B cell (primary cell): Measurements from ENCODE around the gene TBC1D30. TPM values are rescaled to one million over a fixed set of nuclear protein-coding genes. Genes with fewer than 3 reads are reported as not detected.

Source experiments
- ATAC-seq: fragments of 200-7000 bp; cut with Tn5 transposase; one replicate; pipeline ENCODE4 v1.10.0; 2021; ENCODE audit warnings: low read depth, mild to moderate bottlenecking, moderate number of reproducible peaks, moderate library complexity
- CTCF ChIA-PET: fragments of 350-600 bp; sonication (Branson Sonifier 250); formaldehyde crosslinking; loops from one replicate; lab custom pipeline; 2021; ENCODE audit warnings: antibody characterized with exemption, inconsistent platforms; lab: Charles Lee
- POLR2A ChIA-PET: fragments of 350-600 bp; sonication (Branson Sonifier 250); formaldehyde crosslinking; loops from one replicate; lab custom pipeline; 2021; ENCODE audit warnings: antibody characterized with exemption; lab: Charles Lee
- DNase-seq: peaks from one replicate; pipeline ENCODE4 v3.0.0; 2013
- H2AFZ ChIP-seq: 2 replicates; pipeline ENCODE4 v1.6.1; 2012; ENCODE audit warnings: mild to moderate bottlenecking, low read depth, low read length; ENCODE audit not compliant: insufficient read depth, poor library complexity, severe bottlenecking
- H3K27ac ChIP-seq, 2 donors: 1 replicate in 1 of 2; 2 replicates in 1 of 2; pipeline ENCODE4 v1.5.1; 2012 to 2013; ENCODE audit warnings: low read length in 2 of 2, mild to moderate bottlenecking in 2 of 2, moderate library complexity in 1 of 2
- H3K27me3 ChIP-seq, 4 experiments: fragments of 200-600 bp in 1 of 4; sonication (generic) in 1 of 4; replicated peaks in 1 of 4; 1 replicate in 2 of 4; 2 replicates in 2 of 4; pipeline versions ENCODE4 v1.6.1 to v1.7.0; 2013 to 2016; ENCODE audit warnings: low read length in 3 of 4, mild to moderate bottlenecking in 2 of 4, mixed read lengths in 1 of 4, moderate library complexity in 1 of 4; ENCODE audit not compliant: insufficient read depth in 4 of 4, control insufficient read depth in 3 of 4; ENCODE audit errors: control extremely low read depth in 1 of 4
- H3K36me3 ChIP-seq, 2 experiments: replicated peaks in 1 of 2; 1 replicate in 1 of 2; 2 replicates in 1 of 2; pipeline versions ENCODE4 v1.6.1 to v1.7.1; 2013; ENCODE audit warnings: low read length in 1 of 2; ENCODE audit not compliant: insufficient read depth in 2 of 2, control insufficient read depth in 1 of 2; ENCODE audit errors: control extremely low read depth in 1 of 2, extremely low read depth in 1 of 2
- H3K4me1 ChIP-seq, 2 donors: fragments of 200-600 bp in 1 of 2; sonication (generic) in 1 of 2; 1 replicate in 1 of 2; 2 replicates in 1 of 2; pipeline versions ENCODE4 v1.5.1 to v1.6.1; 2013 to 2017; ENCODE audit warnings: low read length in 2 of 2; ENCODE audit not compliant: control insufficient read depth in 2 of 2, insufficient read depth in 2 of 2
- H3K4me2 ChIP-seq: replicated peaks from 2 replicates; pipeline ENCODE3; 2012; ENCODE audit warnings: mild to moderate bottlenecking, low read depth, low read length; ENCODE audit not compliant: poor library complexity, severe bottlenecking
- H3K4me3 ChIP-seq, 5 experiments: fragments of 200-600 bp in 1 of 5; sonication (generic) in 1 of 5; 1 replicate in 3 of 5; 2 replicates in 2 of 5; pipeline versions ENCODE4 v1.5.1 to v1.7.0; 2011 to 2016; ENCODE audit warnings: low read length in 4 of 5, mild to moderate bottlenecking in 4 of 5, low read depth in 2 of 5, control low read depth in 1 of 5, moderate library complexity in 1 of 5; ENCODE audit not compliant: insufficient read depth in 1 of 5; ENCODE audit errors: control extremely low read depth in 1 of 5, extremely low read depth in 1 of 5
- H3K79me2 ChIP-seq: fragments of 200-600 bp; sonication (generic); one replicate; pipeline ENCODE4 v1.6.0; 2016; ENCODE audit warnings: low read length; ENCODE audit not compliant: control insufficient read depth, insufficient read depth
- H3K9ac ChIP-seq: fragments of 200-600 bp; sonication (generic); 2 replicates; pipeline ENCODE4 v1.6.1; 2017; ENCODE audit warnings: mild to moderate bottlenecking, low read length, moderate library complexity
- H3K9me3 ChIP-seq, 3 donors: one replicate each; pipeline versions ENCODE4 v1.6.1 to v1.7.1; 2013; ENCODE audit warnings: low read length in 2 of 3; ENCODE audit not compliant: control insufficient read depth in 2 of 3, insufficient read depth in 1 of 3; ENCODE audit errors: control extremely low read depth in 1 of 3
- H4K20me1 ChIP-seq: 2 replicates; pipeline ENCODE4 v1.6.0; 2012; ENCODE audit warnings: mild to moderate bottlenecking, low read length; ENCODE audit not compliant: insufficient read depth, control insufficient read depth, poor library complexity, severe bottlenecking
- H3K27ac Mint-ChIP-seq: one replicate; pipeline ENCODE4 v1.8.0; 2021; ENCODE audit warnings: mixed read lengths
- H3K27me3 Mint-ChIP-seq: one replicate; pipeline ENCODE4 v1.8.0; 2021; ENCODE audit warnings: mixed read lengths
- H3K4me1 Mint-ChIP-seq: one replicate; pipeline ENCODE4 v1.8.0; 2021; ENCODE audit warnings: mixed read lengths
- H3K4me3 Mint-ChIP-seq: one replicate; pipeline ENCODE4 v1.8.0; 2021; ENCODE audit warnings: mixed read lengths
- H3K9me3 Mint-ChIP-seq: one replicate; pipeline ENCODE4 v1.8.0; 2022; ENCODE audit warnings: mixed read lengths; ENCODE audit not compliant: insufficient read depth
- EZH2 ChIP-seq: IDR thresholded peaks from 2 replicates; pipeline ENCODE4 v1.6.1; 2012; ENCODE audit warnings: borderline replicate concordance, low read depth, mild to moderate bottlenecking, moderate library complexity, low read length; ENCODE audit not compliant: insufficient read depth, poor library complexity, severe bottlenecking
- WGBS: methylation state at CpG from one replicate; pipeline ENCODE4 v1.1.5; 2013; ENCODE audit warnings: missing lambda C conversion rate; ENCODE audit not compliant: insufficient coverage; 5-methylcytosine and 5-hydroxymethylcytosine counted together
- intact Hi-C: fragments of 100-400 bp; cut with micrococcal nuclease; formaldehyde crosslinking; loops from one replicate; pipeline ENCODE4 v1.10.0; 2022
- polyA plus RNA-seq: library from polyadenylated mRNA; depleted of rRNA; stranded (reverse); fragments of >200 nt; gene quantifications from 2 replicates; pipeline ENCODE4 v1.2.3, GENCODE V29; 2012
- total RNA-seq, 2 donors: library from RNA; stranded (reverse); fragments of 120-200 nt in 1 of 2; gene quantifications; 1 replicate in 1 of 2; 2 replicates in 1 of 2; pipeline versions ENCODE4 v1.2.3 to v1.2.4, GENCODE V29; 2013 to 2022
- TF ChIP-seq, protein P1 (sequence below): fragments of 200-600 bp; IDR thresholded peaks from one replicate; pipeline ENCODE4 v1.8.0; 2022; ENCODE audit warnings: antibody characterized with exemption, mild to moderate bottlenecking

Gene TBC1D30
- total and polyA plus RNA-seq, 2 donors (not counting 1 experiment from before 2014, with no cell fraction given): 0.06 to 0.10 TPM

DNA sequence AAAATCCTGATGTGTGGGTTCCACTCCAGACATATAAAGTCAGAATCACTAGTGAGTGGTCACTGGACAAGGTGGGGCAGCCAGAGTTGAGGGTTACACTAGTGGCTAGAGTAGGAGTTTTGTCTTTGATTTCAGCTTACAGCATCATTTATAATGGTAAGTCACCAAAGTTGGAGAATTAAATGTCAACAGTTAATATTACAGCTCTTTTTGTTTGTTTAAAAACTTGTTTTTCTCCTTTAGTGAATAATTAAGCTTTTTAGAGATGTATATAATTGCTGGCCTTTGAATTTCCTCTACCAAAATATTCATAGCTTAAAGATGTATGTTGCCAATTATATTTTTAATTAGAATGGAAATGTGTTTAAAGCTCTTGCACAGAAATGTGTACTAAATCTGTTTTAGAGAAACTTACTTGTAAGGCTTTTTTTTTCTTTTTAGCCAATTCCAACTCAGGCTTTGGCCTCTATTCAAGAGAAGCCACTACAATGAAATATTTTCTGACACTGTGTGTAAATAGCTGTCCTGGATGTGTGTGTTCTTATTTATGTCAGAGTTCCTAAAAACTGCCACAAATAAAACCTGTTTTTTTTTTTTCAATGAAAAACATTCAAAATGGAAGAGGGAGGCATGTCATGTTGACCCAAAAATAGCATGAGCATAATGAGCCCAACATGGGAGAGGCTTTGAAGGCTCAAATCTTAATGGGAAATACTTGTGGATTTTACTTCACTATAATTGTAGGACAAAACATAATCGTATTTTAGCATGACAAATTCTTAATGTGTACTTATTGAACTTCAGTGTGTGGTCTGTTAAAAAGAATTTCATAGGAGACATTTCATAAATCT, 92.2 kb downstream of the TBC1D30 start:
- POLR2A ChIA-PET: no interaction called here
- TF ChIP-seq, protein P1, sequence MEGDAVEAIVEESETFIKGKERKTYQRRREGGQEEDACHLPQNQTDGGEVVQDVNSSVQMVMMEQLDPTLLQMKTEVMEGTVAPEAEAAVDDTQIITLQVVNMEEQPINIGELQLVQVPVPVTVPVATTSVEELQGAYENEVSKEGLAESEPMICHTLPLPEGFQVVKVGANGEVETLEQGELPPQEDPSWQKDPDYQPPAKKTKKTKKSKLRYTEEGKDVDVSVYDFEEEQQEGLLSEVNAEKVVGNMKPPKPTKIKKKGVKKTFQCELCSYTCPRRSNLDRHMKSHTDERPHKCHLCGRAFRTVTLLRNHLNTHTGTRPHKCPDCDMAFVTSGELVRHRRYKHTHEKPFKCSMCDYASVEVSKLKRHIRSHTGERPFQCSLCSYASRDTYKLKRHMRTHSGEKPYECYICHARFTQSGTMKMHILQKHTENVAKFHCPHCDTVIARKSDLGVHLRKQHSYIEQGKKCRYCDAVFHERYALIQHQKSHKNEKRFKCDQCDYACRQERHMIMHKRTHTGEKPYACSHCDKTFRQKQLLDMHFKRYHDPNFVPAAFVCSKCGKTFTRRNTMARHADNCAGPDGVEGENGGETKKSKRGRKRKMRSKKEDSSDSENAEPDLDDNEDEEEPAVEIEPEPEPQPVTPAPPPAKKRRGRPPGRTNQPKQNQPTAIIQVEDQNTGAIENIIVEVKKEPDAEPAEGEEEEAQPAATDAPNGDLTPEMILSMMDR: no peak
- no peak for TF ChIP-seq EZH2

DNA sequence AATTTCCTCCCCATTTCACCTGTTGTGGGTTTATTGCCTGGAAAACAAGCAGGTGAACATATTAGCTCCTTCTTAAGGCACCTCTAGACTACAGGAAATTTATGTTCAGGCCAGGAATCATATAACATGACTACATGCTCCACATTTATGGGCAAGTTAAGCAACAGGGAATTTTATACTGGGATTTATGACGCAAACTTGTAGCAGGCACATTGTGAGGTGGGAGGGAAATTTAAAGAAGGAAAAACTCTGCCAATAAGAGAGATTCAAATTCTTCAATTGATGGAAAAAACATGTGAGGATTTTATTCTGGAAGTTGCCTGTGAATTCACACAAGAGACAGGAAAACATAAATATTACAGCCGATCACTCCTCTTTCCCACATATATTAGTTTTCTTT, 93.9 kb downstream of the TBC1D30 start:
- Mint-ChIP-seq H3K27ac (no peak overlapping the region), H3K27me3 (peaks cover 15% of the 10 kb centered on the region), H3K4me1 (no peaks in the 10 kb centered on the region), H3K9me3 (no peaks in the 10 kb centered on the region), H3K4me3 (no peak overlapping the region)
- intact Hi-C loops: no loop called here
- ChIA-PET CTCF (no interaction called here), POLR2A (no interaction called here)
- no CpG with 5 or more reads among the region's 2 CpGs for WGBS
- H3K79me2 ChIP-seq: no peaks in the 10 kb centered on the region
- no peak overlapping the region for H3K9ac ChIP-seq
- no peaks in the 10 kb centered on the region for H3K36me3 ChIP-seq
- H3K9me3 ChIP-seq: no peaks in the 10 kb centered on the region
- H3K4me3 ChIP-seq: no peak overlapping the region
- H2AFZ ChIP-seq: no peak overlapping the region
- H4K20me1 ChIP-seq: no peaks in the 10 kb centered on the region
- no peak overlapping the region for H3K4me2 ChIP-seq
- ATAC-seq (no peak), DNase-seq (no peak)
- TF ChIP-seq, protein P1: no peak
- no peak for TF ChIP-seq EZH2
- no peaks in the 10 kb centered on the region for H3K27me3 ChIP-seq
- H3K4me1 ChIP-seq: no peaks in the 10 kb centered on the region
- H3K27ac ChIP-seq: no peak overlapping the region

More for the DNA sequence above, 92.2 kb downstream of the TBC1D30 start:
- Mint-ChIP-seq H3K4me3 (no peak overlapping the region), H3K27ac (no peak overlapping the region), H3K4me1 (no peaks in the 10 kb centered on the region), H3K27me3 (peaks cover 26% of the 10 kb centered on the region), H3K9me3 (no peaks in the 10 kb centered on the region)
- CTCF ChIA-PET: interaction anchor here (1.1 to 1.2 kb wide), 2 partner anchors 12 to 26 kb away, joined by 3 read pairs; no protein-coding TSS in a partner anchor
- ATAC-seq (no peak), DNase-seq (no peak)
- no CpG with 5 or more reads among the region's 1 CpG for WGBS
- intact Hi-C loops: no loop called here
- no peaks in the 10 kb centered on the region for H4K20me1 ChIP-seq
- H2AFZ ChIP-seq: no peak overlapping the region
- H3K27ac ChIP-seq: no peak overlapping the region
- no peak overlapping the region for H3K4me2 ChIP-seq
- H3K4me1 ChIP-seq: no peaks in the 10 kb centered on the region
- H3K9ac ChIP-seq: no peak overlapping the region
- no peaks in the 10 kb centered on the region for H3K79me2 ChIP-seq
- no peaks in the 10 kb centered on the region for H3K36me3 ChIP-seq
- H3K9me3 ChIP-seq: no peaks in the 10 kb centered on the region
- H3K27me3 ChIP-seq: no peaks in the 10 kb centered on the region
- no peak overlapping the region for H3K4me3 ChIP-seq
